MCF 10A (cell line): ENCODE measurements around the gene TMC3. TPM values are rescaled to one million over a fixed set of nuclear protein-coding genes. Genes with fewer than 3 reads are reported as not detected.
A peak's percentile ranks its signal among the peaks of the same experiment; 100 is the strongest.

ENCODE experiments used
- BruUV-seq: library from RNA; stranded (reverse); fragments of 400-500 nt; replicated peaks from 2 replicates; lab custom pipeline; 2021; lab: Mats Ljungman, UMichigan
- CTCF ChIA-PET: fragments of 300-600 bp; sonication (Branson Sonifier 250); formaldehyde crosslinking; extraction: SDS; loops from one replicate; lab custom pipeline; 2021; ENCODE audit warnings: antibody characterized with exemption, inconsistent platforms; lab: Yijun Ruan, JAX
- POLR2A ChIA-PET: fragments of 300-600, 350-650 bp; sonication (Branson Sonifier 250); formaldehyde crosslinking; extraction: SDS; loops from one replicate; lab custom pipeline; 2020; ENCODE audit warnings: antibody characterized with exemption, inconsistent platforms; lab: Yijun Ruan, JAX
- DNase-seq: peaks from one replicate; pipeline ENCODE4 v3.0.0-alpha.2; 2018; ENCODE audit not compliant: unreplicated experiment
- H3K27ac Mint-ChIP-seq: one replicate; pipeline ENCODE4 v1.8.0; 2022; ENCODE audit warnings: mild to moderate bottlenecking, low read depth, mixed read lengths; ENCODE audit not compliant: unreplicated experiment
- H3K27me3 Mint-ChIP-seq: one replicate; pipeline ENCODE4 v1.8.0; 2022; ENCODE audit warnings: mixed read lengths; ENCODE audit not compliant: insufficient read depth, unreplicated experiment
- H3K36me3 Mint-ChIP-seq: one replicate; pipeline ENCODE4 v1.8.0; 2022; ENCODE audit warnings: mild to moderate bottlenecking, moderate library complexity, mixed read lengths; ENCODE audit not compliant: insufficient read depth, unreplicated experiment
- H3K4me1 Mint-ChIP-seq: one replicate; pipeline ENCODE4 v1.8.0; 2022; ENCODE audit warnings: mixed read lengths; ENCODE audit not compliant: insufficient read depth, unreplicated experiment
- H3K4me3 Mint-ChIP-seq: one replicate; pipeline ENCODE4 v1.8.0; 2022; ENCODE audit warnings: mild to moderate bottlenecking, moderate library complexity, mixed read lengths; ENCODE audit not compliant: unreplicated experiment
- H3K9me3 Mint-ChIP-seq: one replicate; pipeline ENCODE4 v1.8.0; 2022; ENCODE audit warnings: mixed read lengths; ENCODE audit not compliant: unreplicated experiment
- CTCF ChIP-seq: fragments of 200-600 bp; IDR thresholded peaks from one replicate; pipeline ENCODE4 v1.8.0; 2022; ENCODE audit warnings: antibody characterized with exemption, mild to moderate bottlenecking; ENCODE audit not compliant: unreplicated experiment
- intact Hi-C: fragments of 100-400 bp; cut with micrococcal nuclease; formaldehyde crosslinking; loops from 2 replicates; pipeline ENCODE4 v1.14.1; 2022
- total RNA-seq: library from RNA; stranded (reverse); gene quantifications from 2 replicates; pipeline ENCODE4 v1.2.3, GENCODE V29; 2022

The TMC3 gene
- total RNA-seq, 1 experiment from 2014 or later: not detected

- H3K27me3 Mint-ChIP-seq: no peaks in the 10 kb centered on the region
- no peak for DNase-seq
- H3K9me3 Mint-ChIP-seq: no peaks in the 10 kb centered on the region
- H3K36me3 Mint-ChIP-seq: peaks cover 5% of the 10 kb centered on the region
- POLR2A ChIA-PET: no interaction called here
- H3K4me1 Mint-ChIP-seq: peaks cover 22% of the 10 kb centered on the region
- TF ChIP-seq CTCF: no peak
- CTCF ChIA-PET: no interaction called here
- no peak overlapping the region for H3K4me3 Mint-ChIP-seq
- BruUV-seq: no TSS peak
- intact Hi-C loops: no loop called here
- no peak overlapping the region for H3K27ac Mint-ChIP-seq
Measured at GRCh38 chr15:81316267-81316666, 57.7 kb downstream of the TMC3 start.

GRCh38 chr15:81315452-81316175, 58.4 kb downstream of the TMC3 start:
- intact Hi-C loops: no loop called here
- ChIA-PET POLR2A (no interaction called here), CTCF (no interaction called here)
- no peak overlapping the region for H3K4me3 Mint-ChIP-seq
- peaks cover 10% of the 10 kb centered on the region for H3K36me3 Mint-ChIP-seq
- peaks cover 24% of the 10 kb centered on the region for H3K4me1 Mint-ChIP-seq
- no peak overlapping the region for H3K27ac Mint-ChIP-seq
- no peaks in the 10 kb centered on the region for H3K27me3 Mint-ChIP-seq
- H3K9me3 Mint-ChIP-seq: no peaks in the 10 kb centered on the region
- DNase-seq: no peak
- BruUV-seq: no TSS peak
- no peak for TF ChIP-seq CTCF

GRCh38 chr15:81314378-81314777, 59.6 kb downstream of the TMC3 start:
- H3K27ac Mint-ChIP-seq: no peak overlapping the region
- DNase-seq: no peak
- no peaks in the 10 kb centered on the region for H3K9me3 Mint-ChIP-seq
- CTCF ChIA-PET: no interaction called here
- peaks cover 12% of the 10 kb centered on the region for H3K36me3 Mint-ChIP-seq
- no peaks in the 10 kb centered on the region for H3K27me3 Mint-ChIP-seq
- no peak for TF ChIP-seq CTCF
- H3K4me3 Mint-ChIP-seq: no peak overlapping the region
- H3K4me1 Mint-ChIP-seq: peaks cover 24% of the 10 kb centered on the region
- intact Hi-C loops: no loop called here
- POLR2A ChIA-PET: no interaction called here
- BruUV-seq: no TSS peak

GRCh38 chr15:81313686-81314085, 60.3 kb downstream of the TMC3 start:
- Mint-ChIP-seq H3K36me3 (peaks cover 12% of the 10 kb centered on the region), H3K9me3 (no peaks in the 10 kb centered on the region), H3K4me3 (no peak overlapping the region), H3K4me1 (peaks cover 24% of the 10 kb centered on the region), H3K27me3 (no peaks in the 10 kb centered on the region), H3K27ac (no peak overlapping the region)
- no peak for TF ChIP-seq CTCF
- BruUV-seq: no TSS peak
- intact Hi-C loops: no loop called here
- POLR2A ChIA-PET: interaction anchor here (1.0 kb wide), 1 partner anchor 10 kb away, joined by 5 read pairs; the partner anchor contains the start of gene STARD5
- peak; percentile 61 for DNase-seq
- CTCF ChIA-PET: no interaction called here
